C4-2B (cell line): Measurements from ENCODE around the gene FADS2.

Source experiments
- CTCF ChIP-seq: fragments of 450-650 bp; conservative IDR thresholded peaks from 2 replicates; pipeline ENCODE4 v1.5.1; 2017; ENCODE audit warnings: mild to moderate bottlenecking
- ZFX ChIP-seq: fragments of 450-650 bp; IDR thresholded peaks from 2 replicates; pipeline ENCODE4 v1.6.1; 2017

GRCh38 chr11:61784506-61784805 lies 43.6 kb upstream of the FADS2 start:
- TF ChIP-seq CTCF (no peak), ZFX (no peak)
